GM12874 (cell line): ENCODE data around the gene PHF2.

Experiments
- CTCF ChIP-seq: IDR thresholded peaks from 2 replicates; pipeline ENCODE4 v1.5.1; 2011; ENCODE audit warnings: low read depth, mild to moderate bottlenecking, control low read depth, low read length, moderate library complexity; ENCODE audit not compliant: insufficient read depth

Gene PHF2

DNA sequence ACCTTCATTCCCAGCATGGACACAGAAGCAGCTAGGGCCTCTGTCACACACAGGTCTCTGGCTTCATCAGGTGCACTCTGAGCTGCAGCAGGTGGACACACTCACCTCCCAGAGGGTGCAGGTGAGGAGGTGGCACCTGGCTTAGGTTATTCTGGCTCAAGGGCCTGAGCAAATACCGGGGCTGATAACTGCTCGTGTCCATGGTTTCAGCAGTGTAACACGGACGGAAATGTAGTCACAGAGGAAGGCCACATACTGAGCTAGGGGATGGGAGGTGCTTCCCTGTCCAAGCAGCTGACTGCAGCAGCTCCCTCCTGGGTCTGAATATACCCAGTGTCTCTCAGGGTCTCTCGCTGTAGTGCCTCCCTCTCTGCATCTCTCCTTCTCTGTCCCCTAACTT is 5.7 kb downstream of the PHF2 start:
- TF ChIP-seq CTCF: no peak

DNA sequence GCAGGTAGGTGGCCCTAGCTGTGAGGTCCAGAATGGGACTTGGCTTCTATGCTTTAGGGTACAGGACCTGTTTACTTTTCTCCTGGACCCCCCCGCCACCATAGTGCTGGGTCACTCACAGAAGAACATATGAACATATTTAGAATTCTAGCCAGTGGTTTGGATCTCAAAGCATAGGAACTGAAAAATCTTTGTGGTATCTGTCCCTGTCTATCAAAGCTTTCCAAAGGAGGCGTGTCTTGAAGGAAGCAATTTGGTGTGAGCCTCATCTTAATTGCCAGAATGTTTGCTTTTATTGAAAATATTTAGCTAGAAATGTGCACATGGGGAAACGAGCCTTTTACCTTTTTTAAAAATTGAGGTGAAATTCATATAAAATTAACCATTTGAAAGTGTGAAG is 6.2 kb downstream of the PHF2 start:
- no peak for TF ChIP-seq CTCF

GRCh38 chr9:93585259-93585658 is 8.9 kb downstream of the PHF2 start:
- no peak for TF ChIP-seq CTCF

DNA sequence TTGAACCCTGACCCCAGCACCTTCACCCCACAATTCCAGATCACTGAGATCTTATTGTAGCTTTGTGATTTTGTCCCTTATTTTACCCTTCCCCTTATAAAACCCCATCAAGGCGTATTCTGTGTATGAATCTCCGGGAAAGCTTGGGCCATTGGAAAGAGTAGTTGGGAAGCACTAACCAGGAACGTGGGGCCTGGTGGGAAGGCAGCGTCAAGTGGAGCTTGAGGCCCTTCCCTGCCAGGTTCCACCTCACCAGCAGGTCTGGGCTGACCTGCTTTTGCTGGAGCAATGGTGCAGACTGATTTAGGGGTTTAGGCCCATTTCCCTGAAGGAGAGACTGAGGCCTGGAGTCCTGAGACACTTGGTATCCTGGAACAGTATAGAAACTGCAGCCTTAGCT is 9.3 kb downstream of the PHF2 start:
- no peak for TF ChIP-seq CTCF

- TF ChIP-seq CTCF: no peak
Measured at GRCh38 chr9:93586290-93587057, 10.1 kb downstream of the PHF2 start.

- no peak for TF ChIP-seq CTCF
Measured at GRCh38 chr9:93587284-93587650, 10.9 kb downstream of the PHF2 start.

DNA sequence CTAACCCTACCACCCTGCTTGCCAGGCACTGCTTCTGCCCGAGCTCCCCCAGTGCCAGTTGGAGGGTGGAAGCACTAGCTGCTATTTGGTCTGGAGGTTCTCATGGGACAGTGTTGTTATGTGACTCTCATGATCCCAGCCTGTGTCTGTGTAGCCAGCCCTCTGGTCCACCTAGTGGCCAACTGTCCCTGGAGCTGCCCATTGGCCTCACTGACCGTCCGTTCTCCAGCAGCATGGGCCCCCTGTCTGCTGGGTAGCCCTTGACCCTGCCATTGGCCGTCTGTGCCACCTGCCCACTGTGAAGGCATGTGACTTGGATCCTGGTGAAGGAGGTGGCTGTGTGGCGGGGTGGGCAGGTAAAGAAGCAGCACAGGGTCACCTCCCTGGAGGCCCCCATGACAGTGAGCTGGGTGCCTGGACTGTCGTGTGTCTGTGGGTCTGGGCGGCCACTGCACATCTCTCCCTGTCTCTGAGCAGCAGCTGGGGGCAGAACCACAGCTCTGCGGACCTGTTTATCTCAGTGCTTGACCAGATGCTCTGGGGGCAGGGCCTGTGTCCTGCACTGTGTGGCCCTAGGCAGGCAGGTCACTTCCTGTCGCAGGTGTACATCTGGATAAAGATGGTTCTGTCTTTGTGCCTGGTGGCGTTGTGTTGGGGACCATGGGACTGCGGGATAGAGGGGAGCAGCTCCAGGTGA is 11.4 kb downstream of the PHF2 start:
- no peak for TF ChIP-seq CTCF
